Activated CD4-positive, CD25-positive, alpha-beta regulatory T cell treated with anti-CD3 and anti-CD28 coated beads, Interleukin-2, amount 50 U/mL, for 72 hours (primary cell): ENCODE data around the gene ANO4.

Source experiments
- DNase-seq: peaks from one replicate; pipeline ENCODE4 v3.0.0; 2021

Gene ANO4

DNA sequence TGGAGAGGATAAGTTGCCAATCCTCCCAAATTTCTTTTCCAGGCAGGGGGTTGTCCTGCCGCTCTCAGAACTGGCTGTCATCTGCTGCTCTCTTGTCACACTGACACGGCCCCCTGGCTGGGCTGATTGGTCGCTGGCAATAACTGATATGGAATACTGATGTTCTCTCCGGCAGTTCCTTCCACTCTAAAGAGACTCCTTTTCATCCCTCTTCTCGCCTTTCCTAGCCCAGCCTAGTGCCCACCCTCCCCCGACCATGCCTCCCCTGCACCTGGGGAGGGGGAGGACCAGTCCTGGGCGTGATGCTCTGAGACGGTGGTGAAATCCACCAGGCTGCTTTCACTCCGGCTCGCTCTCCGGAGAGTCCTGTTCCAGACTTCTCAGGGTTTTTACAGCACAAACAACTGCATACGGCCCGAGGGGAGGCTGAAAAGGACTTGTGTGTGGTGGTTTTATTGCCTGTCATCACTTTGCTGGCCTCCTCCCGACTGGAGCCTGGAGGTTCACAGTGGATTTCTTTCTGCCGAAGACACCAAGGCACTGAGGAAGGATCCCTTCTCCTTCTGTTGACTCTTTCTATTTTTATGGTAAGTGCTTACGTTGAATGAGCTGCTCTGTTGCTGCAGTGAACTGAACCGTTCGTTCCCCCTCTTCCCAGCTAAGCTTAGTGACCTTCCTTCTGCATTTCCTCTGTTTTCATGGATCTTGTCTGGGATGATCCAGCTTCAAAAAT is at the start of gene ANO4:
TSS of gene ANO4 (plus strand) at position 336 of the 733 bp plus-strand sequence. CDS start 107,010 bp downstream, outside the sequence.
- no peak for DNase-seq

DNA sequence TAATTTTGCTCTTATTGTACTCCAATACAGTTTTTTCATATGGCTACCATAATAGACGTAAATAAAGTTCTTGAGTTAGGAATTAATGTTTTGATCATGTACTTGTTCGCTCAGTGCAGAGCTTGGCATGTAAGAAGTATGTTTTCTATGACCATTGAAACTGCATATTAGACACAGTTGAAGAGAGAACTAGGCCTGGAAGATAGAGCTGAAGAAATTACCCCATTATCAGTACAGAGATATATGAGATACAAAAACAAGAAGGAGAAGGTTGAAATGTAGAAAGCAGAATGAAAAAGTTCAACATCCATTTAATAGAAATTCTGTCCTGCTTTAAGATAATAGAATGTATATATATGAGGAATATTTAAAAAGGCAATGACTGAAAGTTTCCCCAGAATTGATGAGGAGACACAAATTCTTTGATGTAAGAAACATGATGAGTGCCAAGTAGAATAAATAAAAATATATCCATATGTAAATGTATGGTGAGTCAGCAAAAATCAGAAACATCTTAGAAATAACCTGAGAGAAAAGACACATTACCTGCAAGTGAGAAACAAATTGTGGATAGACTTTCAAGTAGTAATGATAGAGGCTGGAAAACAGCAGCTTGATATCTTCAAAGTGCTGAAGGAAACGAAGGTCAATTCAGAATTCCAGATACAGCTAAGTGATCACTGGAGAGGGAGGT is 49.1 kb upstream of the ANO4 start:
- DNase-seq: no peak

DNA sequence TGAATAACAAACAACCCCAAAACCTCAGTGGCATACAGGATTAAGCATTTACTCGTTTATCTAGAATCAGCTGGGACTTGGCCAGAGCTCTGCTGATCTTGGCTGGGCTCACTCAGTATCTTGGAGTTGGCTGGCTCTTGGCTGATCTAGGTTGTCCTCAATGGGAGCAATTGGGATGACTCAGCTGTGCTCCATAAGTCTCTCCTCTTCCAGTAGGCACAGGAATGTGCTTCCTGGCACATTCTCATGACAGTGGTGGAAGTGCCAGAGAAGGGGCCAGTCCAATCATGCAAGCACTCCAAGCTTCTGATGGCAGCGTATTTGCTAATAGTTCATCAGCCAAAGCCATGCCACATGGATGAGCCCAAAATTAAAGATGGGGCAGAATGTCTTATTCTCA is 41.7 kb upstream of the ANO4 start:
- no peak for DNase-seq

DNA sequence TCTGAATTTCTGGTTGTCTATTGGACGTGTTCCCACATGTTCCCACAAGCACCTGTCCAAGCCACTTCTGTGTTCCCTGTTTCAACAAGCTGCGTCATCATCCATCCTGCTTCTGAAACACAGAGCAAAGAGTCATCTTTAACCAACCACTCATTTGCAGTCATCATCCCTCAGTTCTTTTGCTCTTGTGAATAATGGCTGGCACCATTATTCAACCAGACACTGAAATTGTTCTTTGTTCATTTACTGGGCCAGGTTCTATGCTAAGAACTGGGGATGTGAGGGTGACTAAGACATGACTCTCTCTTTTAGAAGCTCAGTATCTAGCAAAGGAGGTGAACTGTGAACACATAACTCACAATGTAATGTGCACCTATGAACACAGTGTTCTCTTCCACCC is 40.7 kb upstream of the ANO4 start:
- DNase-seq: no peak

DNA sequence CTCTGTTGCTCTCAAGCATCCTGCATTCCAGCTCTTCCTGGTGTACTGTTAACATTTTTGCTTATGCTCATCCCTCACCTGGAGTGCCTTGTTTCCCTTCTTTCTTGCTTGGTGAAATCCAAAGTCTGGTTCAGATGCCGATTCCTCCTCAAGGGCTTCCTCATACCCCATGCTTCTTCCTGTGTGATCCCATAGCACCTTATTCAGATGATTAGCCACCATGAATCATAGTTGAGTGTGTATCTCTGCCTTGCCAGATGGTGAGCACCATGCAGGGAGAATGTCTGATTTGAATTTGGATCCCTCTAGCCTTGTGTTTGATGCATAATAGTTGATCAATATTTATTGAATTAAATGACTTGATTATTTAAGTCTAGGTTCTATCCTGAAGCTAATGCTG is 39.4 kb upstream of the ANO4 start:
- DNase-seq: no peak

DNA sequence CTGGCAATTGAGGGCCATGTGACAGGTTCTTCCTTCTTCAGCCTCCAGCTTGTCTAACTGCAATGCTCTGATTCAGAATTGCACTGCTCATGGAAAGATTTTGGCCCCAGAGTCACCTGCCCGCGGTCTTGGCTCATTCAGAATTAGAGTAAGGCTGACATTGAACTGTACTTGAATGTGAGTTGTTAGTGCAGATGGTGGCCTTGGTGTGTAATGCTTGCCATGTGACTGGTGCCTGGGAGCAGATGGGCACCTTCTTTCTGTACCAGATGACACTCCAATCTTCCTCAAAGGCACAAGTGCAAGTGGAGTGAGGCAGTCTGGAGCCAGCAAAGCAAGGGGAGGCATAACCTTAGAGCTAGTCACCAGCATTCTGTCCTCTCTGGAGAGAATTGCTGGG is 36.5 kb upstream of the ANO4 start:
- no peak for DNase-seq

DNA sequence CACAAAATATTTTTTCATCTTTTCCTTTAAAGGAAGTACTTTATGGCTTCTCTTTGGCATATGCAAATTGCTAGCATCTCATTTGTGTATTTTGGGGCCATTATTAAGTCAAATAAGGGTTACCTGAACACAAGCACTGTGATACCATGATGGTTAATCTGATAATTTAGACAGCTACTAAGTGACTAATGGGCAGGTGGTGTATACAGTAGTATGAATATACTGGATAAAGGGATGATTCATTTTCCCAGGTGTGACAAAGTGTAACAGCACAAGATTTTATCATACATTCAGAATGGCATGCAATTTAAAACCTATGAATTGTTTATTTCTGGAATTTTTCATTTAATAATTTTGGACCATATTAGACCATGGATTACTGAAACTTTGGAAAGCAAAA is 27.2 kb upstream of the ANO4 start:
- no peak for DNase-seq

DNA sequence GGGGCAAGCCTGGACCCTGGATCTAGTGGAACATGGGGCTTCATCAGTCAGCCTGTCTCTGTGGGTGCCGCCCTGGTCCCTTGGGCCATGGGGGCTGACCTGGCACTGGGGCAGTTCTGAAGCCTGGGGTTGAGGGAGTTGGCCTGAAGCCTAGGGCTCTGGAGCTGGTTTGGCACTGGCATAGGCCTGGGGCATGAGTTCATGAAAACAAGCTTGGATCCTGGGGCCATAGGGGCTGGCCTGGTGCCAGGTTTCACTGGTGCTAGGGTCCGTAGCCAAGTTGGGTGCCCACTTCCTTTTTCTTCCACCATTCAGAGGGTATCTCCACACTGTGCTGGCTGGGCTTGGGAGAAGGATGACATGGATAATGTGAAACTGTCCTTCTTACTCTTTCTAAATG is 26.6 kb upstream of the ANO4 start:
- no peak for DNase-seq

DNA sequence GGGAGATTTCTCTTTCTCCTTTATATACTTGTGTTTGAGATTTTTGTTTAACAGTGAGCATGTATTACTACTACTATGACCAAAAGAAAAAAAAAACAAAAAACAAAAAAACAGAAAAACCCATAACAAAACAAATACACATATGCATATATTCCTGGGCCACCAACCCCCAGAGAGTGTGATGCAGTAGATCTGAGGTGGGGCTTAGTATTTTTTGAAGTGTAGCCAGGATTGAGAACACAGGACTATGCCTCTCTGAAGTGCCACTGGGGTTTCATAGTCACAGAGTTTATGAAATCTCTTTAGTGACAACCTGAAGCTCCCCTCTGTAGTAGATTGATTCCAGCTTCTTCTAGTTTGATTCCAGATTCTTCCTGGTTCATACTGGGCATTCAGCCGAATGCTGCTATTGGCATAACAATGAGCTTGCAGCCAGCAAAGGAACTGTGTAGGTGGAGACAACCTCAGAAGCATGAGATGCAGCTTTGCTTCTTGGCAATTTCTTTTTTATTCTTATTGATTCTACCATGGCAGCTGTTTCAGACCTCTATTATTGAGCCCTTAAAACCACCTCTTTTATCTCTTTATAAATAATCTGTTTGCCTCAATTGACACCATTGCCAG is 15.5 kb upstream of the ANO4 start:
- DNase-seq: no peak

DNA sequence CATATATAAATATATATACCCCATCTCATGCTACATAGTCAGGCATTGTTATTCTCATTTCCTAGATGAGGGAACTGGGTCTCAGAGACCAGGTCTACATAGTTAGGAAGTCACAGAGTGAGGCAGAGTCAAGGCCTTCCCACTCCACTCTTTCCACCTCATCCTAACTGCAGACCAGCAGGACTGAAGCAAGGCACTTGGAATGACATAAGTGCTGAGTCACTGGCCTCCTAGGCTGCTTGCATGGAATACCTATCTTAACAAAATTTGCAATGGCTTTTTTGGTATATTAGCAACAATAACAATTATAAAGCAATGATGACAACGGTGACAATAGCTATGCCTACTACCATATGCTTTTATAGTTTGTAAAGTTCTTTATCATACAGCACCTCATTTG is 5.4 kb upstream of the ANO4 start:
- DNase-seq: no peak

DNA sequence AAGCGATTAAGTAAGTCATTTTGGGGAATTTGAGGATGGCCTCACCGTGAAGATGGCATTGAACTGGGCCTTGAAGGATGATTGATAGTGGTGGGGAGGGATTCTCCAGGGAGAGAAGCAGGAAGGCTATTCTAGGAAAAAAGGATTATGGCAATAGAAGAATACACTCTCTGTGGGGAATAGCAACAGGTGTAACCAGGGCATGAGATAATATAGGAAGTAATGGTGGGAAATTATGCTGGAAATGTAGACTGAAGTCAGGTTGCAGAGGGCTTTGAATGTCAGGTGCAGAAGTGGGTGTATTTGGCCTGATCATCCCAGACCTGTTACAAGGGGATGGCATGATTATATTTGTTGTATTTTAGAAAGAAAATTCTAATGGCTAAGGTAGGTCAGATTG is 4.6 kb upstream of the ANO4 start:
- no peak for DNase-seq

DNA sequence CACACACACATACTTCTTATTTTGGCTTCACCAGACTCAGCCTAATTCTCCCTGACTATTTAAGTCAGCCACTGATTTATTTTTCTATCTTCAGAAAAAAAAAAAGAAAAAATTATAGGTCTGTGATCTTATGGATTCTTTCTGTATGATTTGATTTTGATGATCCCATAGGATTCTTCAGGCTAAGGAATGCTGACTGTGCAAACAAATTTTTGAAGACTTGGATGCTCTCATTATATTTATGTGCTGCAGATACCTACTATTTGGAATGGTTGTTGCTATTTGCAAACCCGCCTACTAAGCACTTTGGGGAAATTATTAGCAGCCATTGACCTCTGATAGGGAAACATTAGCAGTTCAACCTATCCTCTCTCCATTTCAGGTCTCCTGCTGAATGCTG is 4.0 kb upstream of the ANO4 start:
- DNase-seq: no peak

DNA sequence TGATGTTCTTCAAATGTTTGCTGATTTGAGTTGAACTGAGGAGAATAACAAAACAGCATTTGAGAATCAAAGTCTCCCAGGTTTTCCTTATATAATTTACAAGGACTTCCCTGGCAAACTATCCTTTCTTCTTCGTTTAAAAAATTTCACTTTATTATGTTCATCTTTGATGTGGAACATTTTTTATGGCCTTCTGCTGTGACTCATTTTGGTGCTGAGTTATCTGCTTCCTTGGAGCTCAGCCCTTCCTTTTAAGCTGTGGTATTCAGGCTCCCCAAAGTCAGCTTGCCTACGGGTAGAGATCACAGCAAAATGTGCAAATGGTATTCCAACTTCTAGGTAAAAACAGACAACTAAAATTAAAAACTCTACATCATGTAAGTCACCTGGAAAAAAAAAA is 1.4 kb upstream of the ANO4 start:
- no peak for DNase-seq

DNA sequence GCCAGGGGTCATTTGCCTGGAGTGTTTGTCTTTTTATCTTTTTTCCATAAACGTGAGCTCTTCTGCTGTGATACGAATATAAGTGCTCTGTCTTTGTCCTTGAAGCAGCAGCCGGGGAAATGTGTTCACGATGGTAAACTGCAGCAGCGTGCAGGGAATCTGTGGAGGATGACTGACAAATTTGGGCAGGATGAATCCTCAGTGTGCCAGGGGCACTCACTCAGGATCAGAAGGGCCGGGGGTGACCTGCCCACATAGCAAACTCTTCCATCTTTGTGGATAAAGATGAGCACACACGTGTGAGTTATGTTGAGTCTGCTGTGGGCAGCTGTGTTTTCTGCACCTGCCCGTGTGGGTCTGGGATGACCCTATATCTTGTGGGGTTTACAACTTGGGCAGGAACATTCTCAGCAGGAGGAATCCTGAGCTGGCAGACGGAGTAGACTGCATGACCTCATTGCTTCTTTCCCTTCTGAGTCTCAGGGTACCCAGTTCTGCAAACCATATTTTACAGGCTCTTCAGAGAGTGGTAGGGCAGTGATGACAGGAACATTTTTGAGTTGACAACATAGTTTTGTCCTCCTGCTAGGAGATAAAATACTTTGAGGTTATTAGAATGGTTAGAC is 711 bp downstream of the ANO4 start:
- DNase-seq: no peak

DNA sequence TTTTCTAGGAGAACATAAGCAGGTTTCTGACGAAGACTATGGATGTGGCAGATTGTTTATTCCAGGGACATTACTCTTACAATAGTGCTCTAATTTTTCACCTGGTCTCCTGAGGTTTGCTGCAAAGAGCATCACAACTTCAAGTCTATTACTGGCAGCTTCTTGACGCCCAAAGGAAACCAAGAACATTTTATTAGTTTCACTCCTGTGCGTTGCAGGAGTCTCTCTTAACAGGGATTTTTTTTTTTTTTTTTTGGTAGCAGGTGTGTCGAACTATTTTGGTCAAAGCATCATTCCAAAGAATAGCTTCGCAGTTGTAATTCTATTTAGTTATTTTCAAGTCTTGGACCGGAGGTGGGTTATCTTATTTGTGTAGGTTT is 1.2 kb downstream of the ANO4 start:
- no peak for DNase-seq

DNA sequence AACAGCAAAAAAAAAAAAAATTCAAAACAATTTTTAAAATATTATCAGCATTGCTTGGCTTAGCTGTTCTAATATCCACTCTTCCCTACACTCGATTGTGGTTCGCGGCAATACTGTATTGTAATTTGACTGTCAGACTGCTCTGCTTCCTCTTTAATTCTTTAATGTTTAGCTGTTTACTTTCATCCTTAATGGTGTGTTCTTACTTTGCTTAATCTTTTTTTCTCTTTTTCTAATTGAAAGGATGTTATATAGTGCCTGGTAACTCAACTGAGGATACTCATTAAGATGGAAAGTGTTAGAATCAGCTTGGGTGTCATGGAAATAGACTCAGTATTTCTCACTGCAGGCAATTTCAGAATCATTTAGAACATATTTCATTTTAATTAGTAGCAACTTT is 2.0 kb downstream of the ANO4 start:
- no peak for DNase-seq

DNA sequence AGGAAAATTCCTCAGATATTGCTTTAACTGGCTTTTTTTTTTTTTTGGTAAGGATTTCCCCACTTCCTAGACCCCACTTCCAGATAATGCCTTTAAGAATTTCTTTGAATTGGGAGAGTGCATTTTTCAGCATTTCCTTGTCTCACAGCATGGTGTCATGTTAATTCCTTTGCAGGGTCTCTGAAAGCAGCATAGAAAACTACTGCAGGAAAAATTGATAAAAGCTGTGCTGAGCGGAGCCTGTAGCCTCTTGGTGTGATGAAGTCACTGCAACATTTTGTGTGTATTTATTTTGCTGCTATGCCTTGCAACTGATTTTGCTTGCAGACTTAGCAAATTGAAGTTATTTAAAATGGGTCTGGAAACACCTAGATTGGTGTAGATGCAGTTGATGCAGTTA is 2.7 kb downstream of the ANO4 start:
- no peak for DNase-seq

DNA sequence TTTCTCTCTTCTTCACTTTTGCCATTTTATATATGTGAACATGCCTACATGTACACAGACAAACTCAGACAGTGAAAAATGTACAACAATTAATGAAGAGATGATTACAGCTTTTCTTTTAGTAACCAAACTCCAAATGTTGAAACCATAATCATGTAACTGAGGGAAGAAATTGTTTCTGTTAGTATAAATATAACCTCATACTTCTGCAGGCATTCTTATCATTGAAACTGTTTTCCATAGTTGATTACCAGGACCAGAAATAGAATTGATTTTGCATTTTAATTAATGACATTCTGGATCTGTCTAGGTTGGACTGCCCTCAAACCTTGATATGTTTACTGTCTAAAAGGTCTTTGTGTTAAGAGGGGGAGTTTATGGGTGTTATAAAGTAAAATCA is 3.2 kb downstream of the ANO4 start:
- DNase-seq: no peak

DNA sequence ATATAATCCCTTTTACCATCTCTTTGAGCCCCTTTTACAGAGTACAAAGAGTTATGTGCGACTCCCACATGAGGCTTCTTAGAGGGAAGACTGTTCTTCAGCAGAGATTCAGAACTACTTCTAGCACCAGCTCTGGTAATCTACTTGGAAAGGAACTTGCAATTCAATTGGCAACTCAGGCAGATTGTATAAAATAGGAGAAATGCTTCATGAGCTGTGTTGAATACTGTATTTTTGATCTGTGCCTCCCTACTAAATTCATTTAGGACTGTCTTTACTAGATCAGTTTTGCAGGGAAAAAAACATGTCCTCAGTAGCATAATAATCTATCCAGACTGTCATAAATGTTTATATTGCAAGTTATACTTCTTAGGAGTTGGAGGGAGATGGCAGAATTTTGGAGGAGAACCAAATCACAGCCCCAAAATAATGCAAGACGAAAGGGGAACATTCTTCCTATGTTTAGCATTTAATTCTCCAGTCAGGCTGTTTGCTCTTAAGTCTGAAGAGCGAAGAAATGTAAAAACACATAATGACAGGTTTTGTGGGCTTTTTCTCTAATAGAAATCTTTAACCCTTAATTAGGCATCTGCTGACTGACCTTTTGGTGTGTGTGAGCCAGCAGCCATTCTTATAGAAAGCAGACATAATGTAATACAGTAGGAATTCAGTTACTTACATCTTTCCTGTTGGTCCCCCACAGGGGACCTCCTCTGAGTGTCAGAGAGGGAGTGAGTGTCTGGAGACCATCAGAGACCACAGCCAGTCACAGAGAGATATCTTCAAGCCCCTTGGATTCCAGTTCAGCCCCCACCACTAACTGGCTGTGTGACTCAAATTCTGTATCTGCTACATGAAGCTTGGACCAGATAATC is 3.9 kb downstream of the ANO4 start:
- DNase-seq: no peak

DNA sequence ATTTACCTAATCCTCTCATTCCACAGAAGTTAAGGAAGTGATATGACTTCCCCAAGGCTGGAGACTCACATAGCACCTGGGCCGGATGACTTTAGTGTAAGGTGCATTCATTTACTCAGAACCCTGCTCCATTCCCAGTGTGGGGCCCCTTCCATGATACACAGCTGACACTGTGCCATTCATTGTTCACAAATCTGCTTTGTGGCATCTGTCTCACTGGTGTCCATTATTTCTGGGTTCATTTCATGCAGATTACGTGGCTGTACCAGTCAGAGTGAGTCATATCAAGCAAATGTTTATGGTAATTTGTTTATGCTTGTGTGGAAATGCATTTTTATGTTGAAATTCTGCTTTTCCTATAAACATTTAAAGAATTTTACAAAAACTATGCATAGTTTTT is 5.2 kb downstream of the ANO4 start:
- no peak for DNase-seq

DNA sequence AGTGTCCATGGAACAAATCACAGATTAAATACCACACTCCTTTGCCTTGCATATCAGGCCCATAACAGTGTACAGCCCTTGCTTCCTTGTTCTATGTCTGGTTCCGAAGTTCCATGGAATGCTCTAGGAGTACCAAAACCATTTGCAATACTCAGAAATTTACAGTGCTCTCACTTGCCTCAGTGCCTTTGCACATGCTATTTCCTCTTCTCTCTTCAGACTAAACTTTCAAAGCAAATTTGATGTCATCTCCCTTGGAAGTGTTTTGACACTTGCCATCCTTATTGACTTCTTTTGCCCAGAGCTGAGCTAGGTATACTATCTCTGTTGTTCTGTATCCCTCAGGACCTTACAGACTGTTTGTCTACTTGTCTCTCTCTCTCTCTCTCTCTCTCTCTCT is 6.1 kb downstream of the ANO4 start:
- no peak for DNase-seq

DNA sequence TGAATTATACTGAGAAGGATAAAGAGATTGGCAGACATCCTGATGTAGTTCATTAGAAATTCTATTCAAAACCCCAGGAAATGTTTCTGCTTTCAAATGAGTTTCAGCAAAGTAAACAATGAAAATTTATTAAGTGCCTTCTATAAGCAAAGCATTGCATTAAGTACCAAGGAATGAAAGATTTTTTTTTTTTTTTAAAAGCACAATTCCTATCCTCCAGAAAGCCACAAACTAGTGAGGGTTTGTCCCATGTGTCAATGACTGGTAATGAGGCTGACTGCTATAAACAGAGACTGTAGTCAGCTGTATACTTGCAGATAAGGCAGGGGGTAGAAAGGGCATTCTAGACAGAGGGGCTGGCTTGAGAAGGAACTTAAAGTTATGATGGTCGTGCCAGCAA is 6.7 kb downstream of the ANO4 start:
- DNase-seq: no peak

DNA sequence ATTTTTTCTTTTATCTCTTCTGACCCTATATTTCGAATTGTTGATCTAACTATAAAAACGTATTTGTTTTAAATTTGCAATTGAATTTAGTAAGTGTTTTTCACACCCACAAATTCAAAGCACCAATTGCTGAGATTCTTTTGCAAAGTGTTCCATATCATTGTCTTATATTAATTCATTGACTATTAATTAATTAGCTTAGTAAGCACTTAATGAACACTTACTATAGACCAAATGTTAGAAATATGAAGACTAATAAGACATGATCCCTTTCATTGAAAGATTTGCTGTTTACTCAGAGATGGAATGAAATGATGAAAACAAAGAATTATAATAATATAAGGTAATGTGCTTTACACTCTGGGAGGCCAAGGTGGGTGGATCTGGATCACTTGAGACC is 14.2 kb downstream of the ANO4 start:
- no peak for DNase-seq
